HEK293T (cell line): ENCODE data around the gene ANKRD65.
"Not testable (repeated sequence)": the region's sequence is repeated elsewhere in the genome, so short reads cannot be mapped to it uniquely, and the experiment has no call there.

ENCODE experiments used
- CTCF ChIA-PET: fragments of 350-600 bp; formaldehyde crosslinking; extraction: SDS; loops from one replicate; lab custom pipeline; 2021; ENCODE audit warnings: antibody characterized with exemption, inconsistent platforms; lab: Yijun Ruan, JAX
- POLR2A ChIA-PET: fragments of 350-600 bp; formaldehyde crosslinking; extraction: SDS; loops from one replicate; lab custom pipeline; 2020; ENCODE audit warnings: antibody characterized with exemption, inconsistent platforms; lab: Yijun Ruan, JAX
- DNase-seq: peaks from one replicate; pipeline ENCODE4 v3.0.0; 2012; ENCODE audit warnings: mixed read lengths; ENCODE audit errors: extremely low spot score
- ARNT ChIP-seq: fragments of 450-650 bp; IDR thresholded peaks from 2 replicates; pipeline ENCODE4 v1.6.1; 2017; ENCODE audit warnings: mild to moderate bottlenecking
- BHLHE40 ChIP-seq: fragments of 450-650 bp; IDR thresholded peaks from 2 replicates; pipeline ENCODE4 v1.6.1; 2016; ENCODE audit warnings: mild to moderate bottlenecking, moderate library complexity, borderline replicate concordance
- CTBP1 ChIP-seq: fragments of 450-650 bp; IDR thresholded peaks from 2 replicates; pipeline ENCODE4 v1.6.1; 2016; ENCODE audit warnings: borderline replicate concordance
- ELF4 ChIP-seq: fragments of 450-650 bp; IDR thresholded peaks from 2 replicates; pipeline ENCODE4 v1.6.1; 2017; ENCODE audit warnings: antibody characterized with exemption
- FOXA1 ChIP-seq: fragments of 450-650 bp; IDR thresholded peaks from 2 replicates; pipeline ENCODE4 v1.6.1; 2016; ENCODE audit warnings: mild to moderate bottlenecking
- FOXK2 ChIP-seq: fragments of 450-650 bp; IDR thresholded peaks from 2 replicates; pipeline ENCODE4 v1.6.1; 2016; ENCODE audit warnings: mild to moderate bottlenecking
- FOXM1 ChIP-seq: fragments of 450-650 bp; IDR thresholded peaks from 2 replicates; pipeline ENCODE4 v1.6.1; 2017; ENCODE audit warnings: mild to moderate bottlenecking, borderline replicate concordance
- HDGF ChIP-seq: fragments of 450-650 bp; IDR thresholded peaks from 2 replicates; pipeline ENCODE4 v1.6.1; 2017; ENCODE audit warnings: antibody characterized with exemption, borderline replicate concordance
- L3MBTL2 ChIP-seq: fragments of 450-650 bp; conservative IDR thresholded peaks from 2 replicates; pipeline ENCODE4 v1.6.1; 2016; ENCODE audit warnings: mild to moderate bottlenecking
- LEF1 ChIP-seq: fragments of 450-650 bp; IDR thresholded peaks from 2 replicates; pipeline ENCODE4 v1.6.1; 2017; ENCODE audit warnings: mild to moderate bottlenecking, borderline replicate concordance
- NFRKB ChIP-seq: fragments of 450-650 bp; IDR thresholded peaks from 2 replicates; pipeline ENCODE4 v1.6.1; 2016; ENCODE audit warnings: mild to moderate bottlenecking, moderate library complexity
- SP1 ChIP-seq: fragments of 450-650 bp; IDR thresholded peaks from 2 replicates; pipeline ENCODE4 v1.6.1; 2017
- SUZ12 ChIP-seq: fragments of 450-650 bp; IDR thresholded peaks from 2 replicates; pipeline ENCODE4 v1.6.1; 2016; ENCODE audit warnings: mild to moderate bottlenecking
- TARDBP ChIP-seq: fragments of 450-650 bp; IDR thresholded peaks from 2 replicates; pipeline ENCODE4 v1.6.1; 2016
- ZNF384 ChIP-seq: fragments of 450-650 bp; IDR thresholded peaks from 2 replicates; pipeline ENCODE4 v1.6.1; 2016
- TF ChIP-seq, protein P1 (sequence below): fragments of 450-650 bp; IDR thresholded peaks from 2 replicates; pipeline ENCODE4 v1.6.1; 2016

ANKRD65 gene

DNA sequence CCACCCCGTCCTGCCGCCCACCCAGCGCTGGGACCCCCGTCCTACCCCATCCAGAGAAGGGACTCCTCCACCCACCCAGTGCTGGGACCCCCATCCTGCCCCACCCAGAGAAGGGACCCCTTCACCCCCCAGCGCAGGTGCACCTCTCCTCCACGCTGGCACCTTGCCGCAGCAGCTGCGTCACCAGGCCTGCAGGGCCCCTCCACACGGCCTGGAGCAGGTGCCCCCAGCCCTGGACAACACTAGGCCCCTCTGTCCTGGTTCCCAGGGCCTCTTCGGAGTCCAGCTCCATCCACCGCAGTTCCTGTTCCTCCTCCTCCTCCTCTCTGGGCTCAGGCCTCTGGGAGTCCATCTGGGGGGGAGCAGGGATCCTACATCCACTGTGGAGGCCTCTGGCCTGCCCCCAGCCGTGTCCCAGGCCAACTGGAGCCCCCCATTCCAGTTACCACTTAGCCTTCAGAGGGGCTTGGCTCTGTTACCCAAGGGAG lies 378 bp downstream of the ANKRD65 start:
- ChIA-PET POLR2A (interaction anchor here (1.1 kb wide), 1 partner anchor 13 kb away, joined by 5 read pairs; no protein-coding TSS in a partner anchor), CTCF (no interaction called here)
- TF ChIP-seq BHLHE40 (no peak), NFRKB (no peak), SUZ12 (no peak), FOXA1 (no peak), CTBP1 (no peak), FOXM1 (no peak), SP1 (no peak), LEF1 (no peak), ELF4 (no peak), TARDBP (no peak), ZNF384 (no peak), FOXK2 (no peak), HDGF (no peak), ARNT (no peak), L3MBTL2 (no peak)
- TF ChIP-seq, protein P1, sequence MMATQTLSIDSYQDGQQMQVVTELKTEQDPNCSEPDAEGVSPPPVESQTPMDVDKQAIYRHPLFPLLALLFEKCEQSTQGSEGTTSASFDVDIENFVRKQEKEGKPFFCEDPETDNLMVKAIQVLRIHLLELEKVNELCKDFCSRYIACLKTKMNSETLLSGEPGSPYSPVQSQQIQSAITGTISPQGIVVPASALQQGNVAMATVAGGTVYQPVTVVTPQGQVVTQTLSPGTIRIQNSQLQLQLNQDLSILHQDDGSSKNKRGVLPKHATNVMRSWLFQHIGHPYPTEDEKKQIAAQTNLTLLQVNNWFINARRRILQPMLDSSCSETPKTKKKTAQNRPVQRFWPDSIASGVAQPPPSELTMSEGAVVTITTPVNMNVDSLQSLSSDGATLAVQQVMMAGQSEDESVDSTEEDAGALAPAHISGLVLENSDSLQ = no peak
- DNase-seq = no peak

DNA sequence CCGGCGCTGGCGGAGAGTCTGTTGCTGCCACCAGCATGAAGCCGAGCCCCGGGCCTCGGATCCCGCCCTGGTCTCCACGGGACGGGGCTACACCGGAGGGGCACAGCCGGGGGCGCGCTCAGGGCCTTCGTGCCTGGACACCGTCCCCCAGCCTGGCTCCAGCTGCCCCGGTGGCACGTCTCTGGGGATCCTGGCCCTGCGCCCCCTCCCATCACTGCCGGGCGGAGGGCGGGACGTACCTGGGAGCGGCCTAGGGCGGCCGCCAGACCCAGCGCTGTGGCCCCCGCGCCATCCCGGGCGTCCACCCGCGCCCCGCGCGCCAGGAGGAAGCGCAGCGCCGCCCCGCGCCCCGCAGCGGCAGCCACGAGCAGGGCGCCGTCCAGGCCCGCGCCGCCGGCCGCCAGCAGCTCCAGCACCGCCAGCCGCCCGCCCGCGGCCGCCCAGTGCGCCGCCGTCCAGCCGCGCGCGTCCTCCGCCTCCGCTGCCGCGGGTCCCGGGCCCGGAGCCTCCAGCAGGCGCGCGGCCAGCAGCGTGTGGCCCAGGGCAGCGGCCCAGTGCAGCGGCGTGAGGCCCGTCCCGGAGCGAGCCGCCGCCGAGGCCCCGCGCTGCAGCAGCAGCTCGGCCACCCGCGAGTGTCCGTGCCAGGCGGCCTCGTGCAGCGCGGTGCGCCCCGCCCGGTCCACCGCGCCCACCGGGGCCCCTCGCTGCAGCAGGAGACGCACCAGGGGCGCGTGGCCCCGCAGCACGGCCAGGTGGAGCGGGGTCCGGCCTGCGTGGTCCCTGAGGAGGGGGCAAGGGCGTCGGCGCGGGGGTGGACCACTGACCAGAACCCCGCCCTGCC lies 1.0 kb downstream of the ANKRD65 start:
- CTCF ChIA-PET = no interaction called here

DNA sequence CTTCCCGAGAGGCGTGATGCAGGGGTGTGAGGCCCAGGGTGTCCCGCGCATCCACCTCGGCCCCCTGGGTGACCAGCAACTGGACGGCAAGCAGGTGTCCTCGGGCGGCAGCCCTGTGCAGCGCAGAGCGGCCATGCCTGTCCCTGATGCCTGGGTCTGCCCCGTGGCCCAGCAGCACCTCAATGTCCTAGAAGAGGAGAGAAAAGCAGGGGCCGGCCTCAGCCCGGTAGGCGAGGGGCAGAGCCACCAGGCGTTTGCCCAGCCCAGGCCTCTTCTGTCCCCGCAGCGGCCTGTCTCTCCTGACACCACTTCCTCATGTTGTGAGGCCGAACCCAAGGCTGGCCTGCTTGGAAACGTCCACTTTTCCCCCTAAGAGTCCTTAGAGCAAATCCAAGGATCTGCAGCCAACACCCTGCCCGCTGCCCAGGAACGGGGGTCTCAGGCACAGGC lies 1.7 kb downstream of the ANKRD65 start:
- no peak for DNase-seq
- CTCF ChIA-PET = no interaction called here
- no peak for TF ChIP-seq BHLHE40
- TF ChIP-seq LEF1 = no peak
- no peak for TF ChIP-seq NFRKB
- no peak for TF ChIP-seq FOXA1
- TF ChIP-seq SUZ12 = no peak
- TF ChIP-seq CTBP1 = no peak
- TF ChIP-seq ELF4 = no peak
- TF ChIP-seq, protein P1 = no peak
- POLR2A ChIA-PET = interaction anchor here (1.0 kb wide), 1 partner anchor 17 kb away, joined by 3 read pairs; no protein-coding TSS in a partner anchor

More for the DNA sequence above, 1.0 kb downstream of the ANKRD65 start:
- no peak for DNase-seq
- POLR2A ChIA-PET = no interaction called here
- TF ChIP-seq TARDBP = no peak
- TF ChIP-seq BHLHE40 = no peak
- TF ChIP-seq CTBP1 = no peak
- TF ChIP-seq NFRKB = no peak
- TF ChIP-seq FOXM1 = no peak
- no peak for TF ChIP-seq FOXA1
- no peak for TF ChIP-seq ARNT
- TF ChIP-seq SUZ12 = no peak
- TF ChIP-seq ELF4 = no peak
- TF ChIP-seq L3MBTL2 = no peak

DNA sequence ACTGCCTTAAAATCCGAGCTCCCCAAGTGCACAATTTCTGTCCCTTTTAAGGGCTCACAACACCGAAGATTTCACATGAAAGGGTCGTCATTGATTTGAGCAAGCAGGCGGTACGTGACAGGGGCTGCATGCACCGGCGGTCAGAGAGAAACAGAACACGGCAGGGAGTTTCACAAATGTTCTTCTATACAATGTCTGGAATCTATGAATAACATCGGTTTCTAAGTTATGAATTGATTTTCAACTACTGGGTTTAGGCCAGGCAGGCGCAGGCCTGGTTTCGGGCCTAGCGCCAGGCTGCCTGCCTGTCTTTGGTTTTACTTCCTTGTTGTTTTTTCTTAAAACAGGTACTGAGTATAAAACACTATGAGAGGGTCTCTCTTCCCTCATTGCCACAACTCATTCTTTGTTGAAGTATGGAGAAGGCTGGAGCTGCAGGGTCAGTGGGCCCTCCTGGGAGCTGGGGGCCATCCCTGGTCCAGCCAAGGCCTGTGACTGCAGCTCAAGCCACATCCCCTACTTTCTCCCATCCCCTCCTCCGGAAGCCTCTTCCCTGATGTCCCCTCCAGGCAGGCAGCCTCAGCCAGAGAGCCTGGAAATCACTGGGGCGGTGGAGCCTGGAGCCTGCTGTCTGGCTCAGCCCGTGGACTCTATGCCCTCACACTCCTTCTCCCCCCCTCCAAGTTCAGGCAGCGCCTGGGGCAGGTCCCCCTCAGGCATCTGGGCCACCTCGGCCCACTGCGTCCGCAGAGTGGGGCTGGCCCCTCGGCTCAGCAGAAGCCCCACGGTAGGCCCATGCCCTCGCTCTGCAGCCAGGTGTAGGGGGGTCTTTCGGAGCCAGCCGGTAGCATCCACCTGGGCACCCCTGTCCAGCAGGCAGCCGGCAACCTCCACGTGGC lies 2.4 kb downstream of the ANKRD65 start:
- DNase-seq = no peak
- TF ChIP-seq SUZ12 = no peak
- no peak for TF ChIP-seq L3MBTL2
- no peak for TF ChIP-seq ZNF384
- no peak for TF ChIP-seq TARDBP
- TF ChIP-seq, protein P1 = no peak
- no peak for TF ChIP-seq ELF4
- no peak for TF ChIP-seq SP1
- TF ChIP-seq ARNT = no peak
- TF ChIP-seq CTBP1 = no peak
- TF ChIP-seq FOXK2 = no peak
- no peak for TF ChIP-seq NFRKB
- TF ChIP-seq LEF1 = no peak
- no peak for TF ChIP-seq BHLHE40
- TF ChIP-seq HDGF = no peak
- TF ChIP-seq FOXA1 = no peak
- POLR2A ChIA-PET = interaction anchor here (1.0 kb wide), 1 partner anchor 16 kb away, joined by 3 read pairs; no protein-coding TSS in a partner anchor
- CTCF ChIA-PET = no interaction called here

DNA sequence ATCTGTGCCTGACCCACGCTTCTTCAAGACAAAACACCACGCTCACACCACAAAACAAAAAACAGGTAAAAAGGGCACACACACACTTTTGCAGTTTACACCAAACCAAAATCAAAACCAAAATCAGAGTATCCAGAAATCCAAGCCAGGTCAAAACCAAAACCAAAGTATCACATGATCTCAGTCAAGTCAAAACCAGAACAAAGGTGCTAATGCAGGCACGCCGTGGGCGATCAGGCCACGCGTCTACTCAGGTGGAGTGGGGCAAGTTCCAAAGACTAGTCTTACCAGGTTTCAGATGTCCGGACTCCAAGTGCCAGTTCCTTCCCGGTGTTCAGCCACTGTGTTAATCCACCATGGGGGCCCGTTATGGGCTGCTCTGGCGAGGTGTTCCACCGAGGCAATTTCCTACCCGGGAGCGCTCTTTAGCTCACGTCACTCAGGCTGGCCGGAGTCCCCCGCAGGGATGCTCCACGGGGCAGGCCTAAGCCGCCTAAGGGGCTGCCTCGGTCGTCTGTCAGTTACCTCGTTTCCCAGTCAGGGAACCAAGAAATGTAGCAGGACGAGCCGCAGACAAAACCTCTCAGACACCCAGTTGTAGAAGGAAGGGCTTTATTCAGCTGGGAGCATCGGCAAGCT lies 3.1 kb downstream of the ANKRD65 start:
- POLR2A ChIA-PET, CTCF ChIA-PET, DNase-seq: not testable (repeated sequence)

DNA sequence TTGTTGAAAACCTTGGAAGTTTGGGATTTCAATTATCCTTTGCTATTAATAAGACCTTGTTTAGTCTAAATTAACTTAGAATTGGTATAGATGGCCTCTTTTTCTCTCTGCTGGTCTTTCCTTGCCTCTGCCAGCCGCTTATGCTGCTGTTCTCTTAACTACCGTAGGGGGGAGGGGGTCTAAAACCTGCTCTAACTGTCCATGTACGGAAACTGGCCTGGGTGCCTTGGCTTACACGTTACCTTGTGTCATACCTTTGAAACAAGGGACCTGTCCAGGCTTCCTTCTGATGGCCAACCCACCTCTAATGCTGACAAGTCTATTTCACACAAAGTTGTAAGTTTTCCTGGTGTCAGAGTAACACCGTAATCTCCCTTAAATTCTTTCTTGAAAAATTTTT lies 3.7 kb downstream of the ANKRD65 start:
- CTCF ChIA-PET, POLR2A ChIA-PET, DNase-seq: not testable (repeated sequence)
